Measurements from ENCODE around the gene KIFBP.

KIFBP gene

DNA sequence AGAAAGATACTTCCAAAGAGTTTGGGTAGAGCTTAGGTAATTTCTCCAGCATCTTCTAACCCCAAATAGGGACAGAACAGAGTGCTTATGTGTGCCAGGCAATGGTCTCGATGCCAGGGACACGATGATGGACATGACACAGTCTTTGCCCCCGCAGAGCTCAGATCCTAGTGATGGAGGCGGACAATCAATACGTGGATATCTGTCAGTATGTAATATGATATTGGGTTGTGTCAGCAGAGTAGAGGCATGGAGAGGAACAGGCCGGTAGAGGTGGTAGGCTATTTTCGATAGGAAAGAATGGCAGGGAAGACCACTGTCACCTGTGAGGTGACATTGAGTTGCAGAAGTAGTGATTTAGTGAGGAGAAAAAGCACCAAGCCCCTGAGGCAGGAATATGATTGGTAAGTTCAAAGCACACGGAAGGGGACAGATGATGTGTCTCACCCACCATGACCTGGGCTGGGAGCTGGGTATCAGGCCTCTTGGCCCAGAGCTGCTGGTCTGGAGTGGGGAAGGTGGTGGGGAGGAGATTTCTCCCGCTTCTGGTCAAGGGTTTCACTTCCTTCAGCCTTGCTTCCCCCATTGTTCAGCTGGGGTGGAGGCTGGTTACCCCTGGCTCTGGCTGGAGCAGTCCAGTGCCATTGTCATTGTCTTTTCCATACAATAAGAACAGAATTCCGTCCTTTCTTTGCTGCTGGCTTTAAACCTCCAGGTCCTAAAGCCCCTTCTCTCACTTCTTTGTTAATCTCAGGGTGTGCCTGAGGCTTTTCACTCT is 63.3 kb downstream of the KIFBP start:
- DNase-seq: no peak

DNA sequence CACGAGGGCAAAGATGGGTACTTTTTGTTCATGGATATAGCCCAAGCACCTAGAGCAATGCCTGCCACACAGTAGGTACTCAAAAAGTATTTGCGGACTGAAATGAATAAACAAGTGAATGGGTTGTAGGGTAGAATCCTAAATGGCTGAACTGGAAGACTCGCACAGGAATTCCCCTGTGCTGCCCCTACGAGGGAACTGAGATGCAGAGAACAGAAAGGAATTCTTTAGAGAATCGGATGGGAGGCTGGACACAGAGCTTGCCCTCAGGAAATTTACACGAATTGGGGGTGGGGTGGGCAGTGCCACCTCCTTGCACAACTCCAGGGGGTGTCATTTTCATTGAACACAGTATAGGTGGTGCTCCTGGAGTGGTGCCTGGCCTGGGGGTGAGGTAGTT is 64.1 kb downstream of the KIFBP start:
- no peak for DNase-seq

DNA sequence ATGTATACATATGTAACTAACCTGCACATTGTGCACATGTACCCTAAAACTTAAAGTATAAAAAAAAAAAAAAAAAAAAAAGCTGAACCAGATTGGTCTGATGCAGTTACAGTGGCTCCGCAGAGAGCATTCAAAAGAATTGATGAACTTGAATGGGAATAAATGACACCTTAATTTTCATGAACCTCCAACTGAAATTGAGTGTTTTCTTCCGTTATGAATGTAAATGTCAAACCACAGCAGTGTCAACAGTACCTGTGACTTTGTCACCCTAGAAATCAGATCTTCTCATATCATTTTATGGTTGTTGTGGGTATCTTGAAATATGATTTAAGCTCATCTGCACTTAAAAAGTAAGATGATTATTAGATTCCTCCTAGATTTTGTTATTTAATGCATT is 66.6 kb downstream of the KIFBP start:
- no peak for DNase-seq

DNA sequence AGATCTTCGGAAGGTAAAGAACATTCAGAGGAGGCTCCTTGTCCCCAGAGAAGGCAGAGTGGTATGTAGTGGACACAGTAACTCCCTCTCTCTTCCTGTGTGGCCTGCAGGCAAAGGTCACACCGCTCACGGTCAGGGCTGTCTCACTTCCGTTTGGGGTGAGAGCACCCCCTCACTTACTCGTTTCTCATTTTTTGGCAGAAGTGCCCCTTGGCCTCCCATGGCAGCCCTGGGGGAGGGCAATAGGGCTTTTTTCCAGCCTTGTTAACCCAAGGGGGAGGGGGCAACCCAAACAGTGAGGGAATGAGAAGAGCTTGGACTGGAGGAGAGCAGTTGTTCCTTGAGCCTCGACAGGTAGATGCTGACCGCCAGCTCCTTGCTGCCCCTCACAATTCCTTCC is 67.5 kb downstream of the KIFBP start:
- no peak for DNase-seq

DNA sequence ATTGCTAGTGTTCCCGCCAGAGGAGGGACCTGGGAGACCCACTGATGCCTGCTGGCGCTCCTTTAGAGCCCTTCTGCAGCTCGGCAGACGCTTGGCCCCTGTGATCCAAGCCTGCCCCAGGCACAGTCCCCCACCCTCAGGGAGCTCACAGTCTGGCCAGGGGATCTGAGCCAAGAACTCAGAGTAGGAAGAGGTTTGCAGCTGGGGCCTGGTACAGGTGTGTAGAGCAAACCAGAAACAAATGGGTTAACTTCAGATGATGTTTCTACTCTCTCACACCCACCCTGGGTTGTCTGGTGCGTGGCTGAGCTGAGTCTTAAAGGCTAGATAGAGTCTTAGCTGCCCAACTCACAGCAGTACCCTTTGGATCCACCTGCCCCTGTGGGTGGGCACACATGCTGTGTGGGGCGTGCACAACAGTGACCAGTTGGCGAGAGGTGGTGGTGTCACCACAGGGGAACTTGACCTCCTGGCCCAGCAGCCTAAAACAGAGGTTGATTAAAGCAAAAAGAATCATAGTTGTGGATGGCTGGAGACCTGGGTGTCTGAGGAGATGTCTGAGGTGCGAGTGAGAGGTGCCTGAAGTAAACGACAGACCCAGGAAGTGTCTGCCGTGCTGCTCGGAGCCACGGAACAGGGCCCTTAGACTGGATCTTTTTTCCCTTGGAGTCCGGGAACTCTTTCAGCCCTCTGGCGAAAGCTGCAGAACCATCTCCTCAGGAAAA is 68.1 kb downstream of the KIFBP start:
- no peak for DNase-seq

DNA sequence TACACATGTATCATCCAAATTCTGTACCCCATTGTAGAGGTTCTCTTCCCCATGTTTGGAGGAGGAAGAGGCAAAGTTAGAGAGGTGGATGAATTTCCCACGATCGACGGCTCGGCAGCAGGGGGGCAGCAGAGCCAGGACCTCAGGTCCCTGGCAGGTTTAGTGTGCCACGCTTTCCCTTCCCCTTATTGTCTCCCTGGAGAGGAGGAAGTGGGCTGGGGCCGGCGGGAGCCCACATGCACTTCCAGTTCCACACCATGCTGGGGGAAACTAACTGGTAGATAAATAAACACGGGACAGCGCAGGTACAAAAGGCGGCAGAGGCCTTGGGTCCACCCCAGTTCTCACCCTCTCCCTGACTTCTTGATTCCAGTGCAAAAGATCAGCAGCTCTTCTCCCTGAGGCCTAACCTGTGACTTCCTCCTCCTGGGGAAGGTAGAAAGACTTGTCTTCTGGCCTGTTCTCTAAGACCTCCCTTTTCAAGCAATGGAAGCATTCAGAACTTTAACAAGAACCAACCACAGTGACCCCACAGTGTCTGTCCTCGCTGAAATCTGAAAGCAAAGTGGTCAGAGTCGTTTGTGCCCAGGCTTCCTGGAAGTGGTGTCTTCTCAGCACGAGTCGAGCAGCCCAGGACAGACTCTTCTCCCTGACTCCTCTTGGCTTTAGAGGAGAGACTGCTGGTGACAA is 68.8 kb downstream of the KIFBP start:
- DNase-seq: no peak

DNA sequence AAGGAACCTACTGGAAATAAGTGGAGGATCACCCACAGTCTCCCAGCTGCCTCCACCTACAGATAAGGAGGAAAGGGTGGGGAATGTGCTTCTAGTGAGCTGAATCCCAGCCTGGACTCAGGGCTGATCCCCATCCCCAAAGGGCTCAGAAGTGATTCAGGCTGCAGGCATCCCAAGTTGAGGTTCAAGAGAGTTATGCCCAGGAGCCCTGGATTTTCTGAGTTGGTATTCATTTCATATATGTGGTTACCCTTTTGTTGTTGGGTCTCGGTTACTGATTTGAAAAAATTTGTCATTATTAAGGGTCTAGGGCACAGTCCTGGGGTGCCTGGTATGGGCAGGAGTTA is 69.3 kb downstream of the KIFBP start:
- no peak for DNase-seq

DNA sequence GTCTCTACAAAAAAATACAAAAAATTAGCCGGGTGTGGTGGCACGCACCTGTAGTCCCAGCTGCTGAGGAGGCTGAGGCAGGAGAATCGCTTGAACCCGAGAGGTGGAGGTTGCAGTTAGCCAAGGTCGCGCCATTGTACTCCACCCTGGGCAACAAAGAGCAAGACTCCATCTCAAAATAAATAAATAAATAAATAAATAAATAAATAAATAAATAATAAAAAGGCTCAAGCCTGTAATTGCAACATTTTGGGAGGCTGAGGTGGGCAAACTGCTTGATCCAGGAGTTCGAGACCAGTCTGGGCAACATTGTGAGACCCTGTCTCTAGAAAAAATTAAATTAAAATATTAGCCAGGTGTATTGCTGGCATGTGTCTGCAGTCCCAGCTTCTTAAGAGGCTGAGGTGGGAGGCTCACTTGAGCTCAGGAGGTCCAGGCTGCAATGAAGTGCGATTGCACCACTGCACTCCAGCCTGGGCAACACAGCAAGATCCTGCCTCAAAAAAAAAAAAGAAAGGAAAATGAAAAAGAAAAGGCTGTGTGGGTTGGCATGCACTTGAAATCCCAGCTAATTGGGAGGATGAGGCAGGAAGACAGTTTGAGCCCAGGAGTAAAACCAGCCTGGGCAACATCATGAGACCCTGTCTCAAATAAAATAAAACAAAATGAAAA is 71.7 kb downstream of the KIFBP start:
- no peak for DNase-seq

DNA sequence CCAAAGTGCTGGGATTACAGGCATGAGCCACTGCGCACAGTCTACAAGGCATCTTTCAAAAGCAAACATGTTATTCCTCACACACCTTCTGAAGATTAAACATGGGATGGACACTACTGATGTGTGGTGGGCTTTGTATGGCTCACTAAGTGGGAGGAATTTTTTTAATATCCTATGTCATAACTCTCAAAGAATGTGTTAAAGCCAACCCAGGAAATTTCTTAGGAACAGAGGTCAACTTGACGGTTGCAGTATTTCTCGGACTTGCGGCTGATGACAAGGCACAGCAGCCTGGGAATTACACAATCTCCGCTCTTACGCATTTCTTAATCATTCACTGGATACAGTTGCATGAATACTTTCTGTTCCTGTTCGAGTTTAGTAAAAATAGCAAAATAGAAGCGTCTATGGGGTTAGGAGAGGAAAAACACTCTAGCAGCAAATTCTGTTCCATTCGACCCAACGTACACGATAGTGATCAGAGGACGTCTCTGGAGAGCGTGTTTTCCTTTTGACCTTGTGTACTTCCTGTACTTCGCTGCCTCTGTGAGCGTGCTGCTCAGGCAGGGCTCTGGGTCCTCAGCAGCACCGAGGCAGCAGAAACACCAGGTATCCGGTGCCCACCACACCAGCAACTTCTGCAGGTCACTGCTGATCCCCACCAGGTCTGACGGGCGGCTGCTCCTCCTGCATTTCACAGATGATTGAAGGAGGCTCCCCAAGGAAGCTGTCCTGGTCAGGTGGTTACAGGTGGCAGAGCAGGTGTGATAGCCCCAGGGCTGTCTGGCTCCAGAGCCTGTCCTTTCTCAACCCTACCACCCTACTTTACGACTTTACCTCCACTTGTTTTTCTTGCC is 72.9 kb downstream of the KIFBP start:
- peak; percentile 31 for DNase-seq

DNA sequence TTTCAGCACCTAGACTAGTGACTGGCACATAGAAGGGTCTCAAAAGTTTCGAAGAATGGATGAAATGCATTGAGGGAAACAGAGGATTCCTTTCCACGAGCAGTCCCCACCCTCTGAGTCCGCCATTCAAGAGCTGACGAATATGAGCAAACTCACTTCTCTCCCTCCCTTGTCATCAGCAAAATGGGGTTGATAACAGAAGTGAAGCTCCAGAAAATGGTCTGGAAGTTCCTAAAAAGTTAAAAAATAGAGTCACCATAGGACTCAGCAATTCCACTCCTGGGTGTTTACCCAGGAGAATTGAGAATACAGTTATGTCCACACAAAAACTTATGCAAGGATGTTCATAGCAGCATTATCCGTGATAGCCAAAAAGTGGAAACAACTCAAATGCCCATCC is 74.3 kb downstream of the KIFBP start:
- no peak for DNase-seq

DNA sequence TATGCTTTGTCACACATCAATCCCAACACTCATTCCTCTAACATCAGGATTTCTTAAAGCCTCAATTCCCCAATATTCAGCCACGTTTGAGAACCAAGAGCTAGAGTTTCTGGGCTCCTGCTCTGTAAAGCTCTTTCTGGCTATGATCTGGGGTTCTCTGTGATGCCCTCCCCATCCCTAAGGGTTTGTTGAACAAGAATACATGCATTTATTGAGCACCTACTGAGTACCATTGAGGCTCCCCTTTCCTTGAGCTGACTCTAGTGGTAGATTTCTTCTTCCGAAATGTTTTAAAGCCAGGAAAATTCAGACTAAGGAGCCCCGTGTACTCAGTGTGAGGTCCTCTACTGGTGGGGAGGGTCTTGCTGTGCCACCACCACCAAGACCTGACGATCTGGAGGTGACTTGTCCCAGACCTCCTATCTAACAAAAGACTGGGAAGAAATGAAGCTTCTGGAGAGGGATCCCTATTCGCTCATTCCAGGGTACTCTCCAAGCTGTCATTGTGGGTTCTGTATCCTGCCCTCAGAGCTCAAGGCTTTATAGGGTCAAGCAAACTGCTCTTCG is 76.2 kb downstream of the KIFBP start:
- DNase-seq: no peak

DNA sequence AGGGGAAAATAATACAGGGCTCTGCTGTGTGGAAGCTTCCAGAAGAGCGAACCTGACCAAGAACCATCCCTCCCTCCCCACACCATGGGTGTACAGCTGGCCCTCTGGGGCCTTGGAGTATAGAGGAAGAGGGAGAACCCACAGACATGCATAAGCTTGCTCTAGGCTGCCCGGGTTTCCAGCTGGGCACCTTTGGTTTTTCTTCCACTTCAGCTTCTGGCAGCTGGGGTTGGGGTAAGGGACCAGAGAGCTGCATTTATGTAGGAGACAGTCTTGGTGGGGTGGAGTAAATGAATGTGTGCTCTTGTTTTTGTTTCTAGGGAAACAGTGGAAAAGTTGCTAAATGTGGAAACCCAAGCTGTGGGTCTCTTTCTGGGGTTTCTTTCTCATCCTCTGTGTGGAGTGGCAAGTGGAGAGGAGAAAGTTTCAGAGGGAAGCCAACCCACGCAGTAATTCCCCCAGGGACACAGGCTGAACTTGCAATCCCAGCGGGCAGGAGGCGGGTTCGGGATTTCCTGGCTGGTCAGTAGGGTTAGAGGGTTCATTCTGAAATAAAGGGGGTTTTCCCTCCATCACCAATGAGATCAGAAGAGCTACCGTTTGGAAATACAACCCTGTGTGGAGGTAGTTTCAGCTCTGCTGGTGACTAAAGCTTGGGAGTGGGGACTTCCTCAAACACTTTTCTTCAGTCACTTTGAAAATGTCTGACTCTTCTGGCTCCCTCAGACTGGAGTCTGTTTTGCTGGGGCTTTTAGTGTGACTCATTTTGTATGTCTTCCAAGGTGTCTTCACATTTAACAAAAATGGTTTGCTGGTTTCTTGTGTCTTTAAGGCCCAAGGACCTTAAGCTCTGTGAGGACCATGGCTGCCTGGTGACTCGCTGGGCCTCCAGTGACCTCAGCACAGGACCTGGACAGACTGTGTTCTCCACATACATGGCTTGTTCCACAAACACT is 77.1 kb downstream of the KIFBP start:
- DNase-seq: no peak

Measured in eye (tissue), 1 donor.